NOMO-1 treated with dmso at 0.1 percent for 144 hours (cell line): ENCODE measurements around the gene CHAF1A.

Source experiments
- DNase-seq: peaks from one replicate; lab custom pipeline; 2025; ENCODE audit not compliant: unreplicated experiment; lab: John Stamatoyannopoulos, UW

Gene CHAF1A

GRCh38 chr19:4454747-4455718, 52.6 kb downstream of the CHAF1A start:
- no peak for DNase-seq

DNA sequence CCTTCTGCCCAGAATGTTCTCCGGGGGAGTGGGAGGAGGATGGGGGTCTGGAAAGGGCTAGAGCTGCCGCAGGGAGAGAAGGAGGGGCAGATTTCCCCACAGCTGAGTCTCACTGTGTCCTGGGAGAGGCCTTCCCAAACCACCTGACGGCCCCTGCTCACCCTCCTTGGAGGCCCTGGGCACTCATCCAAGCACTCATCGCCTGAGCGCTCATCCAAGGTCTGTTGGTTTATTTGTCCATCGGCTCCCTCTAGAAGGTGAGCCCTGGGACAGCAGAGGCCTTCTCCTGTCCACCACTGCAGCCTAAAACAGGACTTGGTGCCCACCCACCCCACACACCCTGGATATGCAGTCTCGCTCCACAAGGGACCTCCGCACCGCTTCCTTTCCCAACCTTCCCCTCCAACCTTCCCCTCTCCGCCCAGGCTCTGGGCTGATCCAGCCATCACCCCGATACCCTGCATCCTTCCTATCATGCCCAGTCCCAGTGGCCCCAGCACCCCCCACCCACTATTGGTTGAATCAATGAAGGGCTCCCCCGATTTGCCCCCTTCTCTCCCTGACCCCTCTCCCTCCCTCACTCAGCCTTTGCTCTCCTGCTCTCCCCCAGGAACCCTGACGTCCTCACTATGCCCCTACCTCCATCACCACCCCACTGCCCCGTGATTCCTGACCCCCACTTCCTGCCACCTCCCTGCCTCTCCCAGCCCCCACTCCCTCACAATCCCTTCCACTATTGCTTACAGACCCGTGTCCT, 53.5 kb downstream of the CHAF1A start:
- DNase-seq, result no peak

GRCh38 chr19:4456476-4456842, 54.0 kb downstream of the CHAF1A start:
- peak; percentile 45 for DNase-seq

DNA sequence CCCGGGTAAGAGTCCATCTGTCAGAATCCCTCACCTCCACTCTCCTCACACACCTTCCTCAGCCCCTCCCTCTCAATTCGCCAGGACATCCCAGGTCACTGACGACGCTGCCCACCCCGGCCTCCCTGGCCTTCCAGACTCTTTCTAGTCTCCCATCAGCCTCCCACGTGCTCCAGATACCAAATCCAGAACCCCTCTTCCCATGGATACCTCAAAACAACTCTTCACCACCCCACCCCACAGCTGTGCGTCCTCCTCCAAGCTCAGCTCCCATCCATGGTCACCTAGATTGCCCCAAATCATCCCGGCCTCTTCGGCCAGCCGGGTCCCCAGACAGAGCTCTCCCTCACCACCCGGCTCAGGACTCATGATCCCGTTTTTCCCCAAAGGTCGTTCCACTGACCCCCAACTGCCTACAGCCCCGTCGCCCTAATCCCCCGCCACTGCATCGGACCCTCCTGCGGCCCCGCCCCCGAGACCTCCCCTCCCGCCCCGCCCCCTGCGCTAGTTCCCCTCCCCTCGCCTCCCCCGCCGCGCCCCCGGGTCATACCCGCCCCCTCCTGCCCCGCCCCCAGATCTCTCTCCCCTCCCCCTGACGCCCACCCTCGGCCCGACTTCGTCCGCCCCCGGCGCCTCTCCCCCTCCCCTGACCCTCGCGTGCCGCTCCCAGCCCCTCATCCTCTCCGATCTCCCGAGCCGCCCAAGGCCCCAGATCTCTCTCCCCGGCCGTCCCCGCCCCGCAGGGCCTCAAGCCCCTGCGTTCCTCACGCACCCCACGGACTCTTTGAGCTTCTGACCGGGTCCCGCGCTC, 54.6 kb downstream of the CHAF1A start:
- DNase-seq, result no peak

- DNase-seq, result peak; percentile 97
These were observed 55.4 kb downstream of the CHAF1A start, which contains the start of gene UBXN6 for GRCh38 chr19:4457654-4458395. TSS of gene UBXN6 (minus strand) at chr19:4457794. CDS start at chr19:4457697, 97 bp downstream.

GRCh38 chr19:4464815-4465581, 62.6 kb downstream of the CHAF1A start:
- no peak for DNase-seq

- DNase-seq, result no peak
These were observed 65.4 kb downstream of the CHAF1A start for GRCh38 chr19:4467835-4468234.

DNA sequence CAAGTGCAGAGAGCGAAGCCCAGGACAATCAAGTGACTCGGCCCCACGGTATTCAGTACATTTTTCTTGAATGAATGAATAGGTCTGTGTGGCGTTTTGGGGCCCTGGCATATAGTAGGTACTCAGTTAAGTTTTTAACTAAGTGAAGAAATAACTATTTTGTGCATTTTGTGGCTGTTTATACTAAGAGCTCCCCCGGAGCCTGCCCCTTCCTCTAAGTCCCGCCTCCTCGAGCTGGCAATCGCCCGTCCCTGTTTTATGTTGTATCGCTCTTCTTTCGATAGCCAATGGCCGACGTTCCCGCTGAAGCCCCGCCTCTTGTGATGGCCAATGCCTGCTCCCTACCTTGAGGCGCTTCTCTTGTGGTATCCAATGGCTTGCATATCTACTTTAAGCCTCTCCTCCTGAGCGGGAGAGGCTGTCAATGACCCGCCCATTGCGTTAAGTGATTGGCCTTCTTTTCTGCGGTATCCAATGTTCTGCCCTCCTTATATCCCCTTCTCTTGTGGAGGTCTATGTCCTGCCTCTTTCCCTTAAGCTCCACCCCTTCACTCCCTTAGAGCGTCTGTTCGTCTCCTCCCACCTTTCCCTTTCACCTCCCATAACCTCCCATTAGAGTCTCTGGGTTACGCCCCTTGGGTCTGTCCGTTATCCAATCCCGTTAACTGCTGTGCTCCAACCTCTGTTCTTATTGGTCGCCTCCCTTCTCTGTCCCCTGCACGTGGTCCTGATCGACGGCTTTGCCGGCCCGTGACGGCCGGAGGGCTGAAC, 69.1 kb downstream of the CHAF1A start:
- DNase-seq, result peak; percentile 100

GRCh38 chr19:4472174-4472974, 69.9 kb downstream of the CHAF1A start, which contains the start of gene HDGFL2:
TSS of gene HDGFL2 (plus strand) at chr19:4472297. CDS start at chr19:4472351, 54 bp downstream.
- no peak for DNase-seq

GRCh38 chr19:4473011-4473762, 70.7 kb downstream of the CHAF1A start:
- no peak for DNase-seq

DNA sequence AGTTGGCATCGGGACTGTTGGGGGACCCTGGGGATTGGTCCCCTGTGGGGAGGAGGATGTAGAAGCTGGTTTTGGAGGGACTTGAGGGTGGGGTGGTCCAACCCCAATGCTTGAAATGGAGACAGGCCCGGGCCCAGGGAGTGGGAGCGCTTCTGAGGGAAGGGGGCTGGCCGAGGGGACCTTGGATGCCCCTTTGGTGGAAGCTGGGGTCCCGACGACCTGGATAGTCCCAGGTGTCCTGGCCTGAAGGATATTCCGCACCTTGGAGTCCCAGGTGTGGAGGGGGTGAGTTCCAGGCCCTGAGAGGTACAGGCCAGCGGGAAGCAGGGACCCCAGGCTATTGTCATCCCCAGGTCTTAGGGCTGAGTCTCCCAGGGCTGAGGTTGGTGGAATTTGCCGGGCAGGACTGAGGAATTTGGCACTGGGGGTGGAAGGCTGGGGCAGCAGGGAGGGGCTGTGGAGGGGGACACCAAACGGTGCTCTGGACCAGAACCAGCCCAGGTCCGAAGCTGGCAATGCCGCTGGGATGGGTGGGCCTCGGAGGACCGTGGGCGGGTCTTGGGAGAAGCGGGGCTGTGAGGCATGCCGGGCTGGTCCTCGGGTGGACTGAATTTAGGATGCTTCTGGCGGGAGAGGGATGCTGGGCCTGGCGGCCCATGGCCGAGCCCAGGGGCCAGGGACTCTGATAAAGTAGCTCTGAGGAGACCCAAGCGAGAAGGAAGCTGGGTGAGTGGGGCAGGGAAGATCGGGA, 71.5 kb downstream of the CHAF1A start:
- no peak for DNase-seq

DNA sequence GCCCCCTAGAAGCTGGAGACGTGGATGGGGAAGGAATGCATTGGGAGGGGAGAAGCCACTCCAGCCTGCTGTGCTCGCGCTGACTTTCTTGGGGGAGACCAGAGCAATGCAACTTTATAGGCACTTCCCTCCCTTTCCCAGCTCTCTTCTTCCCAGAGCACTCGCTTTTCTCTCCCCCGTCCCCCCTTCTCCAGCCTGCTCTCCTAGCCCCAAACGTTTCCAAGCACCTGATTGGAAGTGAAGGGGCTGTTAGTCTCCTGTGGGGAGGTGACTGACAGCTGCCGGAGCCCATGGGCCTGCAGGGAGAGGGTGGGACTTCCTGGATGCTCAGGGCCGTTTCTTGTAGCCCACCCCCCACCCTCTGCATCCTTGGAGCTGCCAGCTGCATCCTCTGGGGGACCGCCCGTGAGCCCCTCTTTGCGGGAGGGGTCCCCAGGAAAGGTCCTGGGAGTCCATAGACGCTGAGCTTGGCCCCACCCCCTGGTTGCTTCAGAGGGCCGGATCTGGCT, 72.1 kb downstream of the CHAF1A start:
- no peak for DNase-seq

DNA sequence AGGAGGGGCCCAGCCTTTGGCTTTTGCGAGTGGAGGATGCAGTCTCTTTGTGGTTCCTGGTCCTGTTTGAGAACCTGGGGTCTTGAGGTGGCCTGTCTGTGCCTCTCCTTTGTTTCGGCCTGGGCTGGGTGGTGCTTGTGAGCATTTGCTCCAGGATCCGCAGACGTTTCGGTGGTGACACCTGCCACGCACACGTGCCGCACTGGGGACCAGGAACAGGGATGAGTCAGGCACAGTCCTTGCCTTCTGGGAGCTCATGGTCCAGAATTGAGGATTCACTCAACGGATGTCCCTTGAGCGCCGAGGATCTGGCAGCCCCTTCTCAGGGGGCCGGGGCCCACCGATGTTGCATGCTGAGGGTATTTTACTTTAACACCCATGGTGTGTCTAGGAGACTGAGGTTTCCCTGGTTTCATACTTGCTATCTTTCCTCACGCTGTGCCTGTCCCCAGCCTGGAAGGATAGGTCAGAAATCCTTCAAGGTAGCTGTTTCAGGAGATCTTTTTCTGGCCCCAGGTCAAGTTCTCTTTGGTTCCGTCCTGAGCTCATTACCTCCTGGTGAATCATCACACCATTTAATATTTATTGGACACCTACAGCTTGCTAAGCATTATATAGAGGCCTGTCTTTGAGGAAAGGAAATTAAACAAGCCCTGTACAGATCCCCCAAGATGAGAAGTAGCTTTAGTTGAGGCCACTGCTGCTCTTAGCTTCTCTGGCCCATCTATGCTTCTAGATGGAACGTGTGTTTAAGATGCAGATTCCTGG, 74.8 kb downstream of the CHAF1A start:
- no peak for DNase-seq

DNA sequence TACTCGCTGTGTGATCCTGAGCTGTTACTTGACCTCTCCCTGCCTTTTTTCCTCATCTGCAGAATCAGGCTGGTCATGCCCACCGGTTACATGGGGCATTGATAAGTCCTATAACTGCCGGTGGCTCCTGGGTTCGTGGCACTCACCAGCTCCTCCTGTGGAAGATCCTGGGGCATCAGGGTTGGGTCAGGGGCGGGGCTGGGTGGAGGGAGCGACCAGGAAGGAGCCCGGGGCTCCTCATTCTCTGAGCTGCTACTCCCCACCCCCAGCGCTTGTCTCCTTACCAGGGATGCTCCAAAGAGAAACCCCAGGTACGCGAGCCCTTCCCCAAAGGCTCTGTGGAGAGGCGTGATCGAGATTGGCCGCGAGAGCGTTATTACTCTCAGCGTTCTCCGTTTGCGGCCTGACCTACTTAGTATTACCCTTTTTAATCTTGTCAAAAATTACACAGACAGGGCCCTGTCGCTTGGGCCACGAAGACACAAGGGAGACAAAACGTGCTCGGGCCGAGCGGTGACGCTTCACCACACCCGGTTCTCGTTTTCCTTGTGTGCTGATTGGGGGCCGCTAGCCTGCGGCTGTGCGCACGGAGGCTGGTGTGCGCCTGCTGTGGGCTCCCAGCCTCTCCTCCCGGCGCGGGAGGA, 80.4 kb downstream of the CHAF1A start:
- no peak for DNase-seq

DNA sequence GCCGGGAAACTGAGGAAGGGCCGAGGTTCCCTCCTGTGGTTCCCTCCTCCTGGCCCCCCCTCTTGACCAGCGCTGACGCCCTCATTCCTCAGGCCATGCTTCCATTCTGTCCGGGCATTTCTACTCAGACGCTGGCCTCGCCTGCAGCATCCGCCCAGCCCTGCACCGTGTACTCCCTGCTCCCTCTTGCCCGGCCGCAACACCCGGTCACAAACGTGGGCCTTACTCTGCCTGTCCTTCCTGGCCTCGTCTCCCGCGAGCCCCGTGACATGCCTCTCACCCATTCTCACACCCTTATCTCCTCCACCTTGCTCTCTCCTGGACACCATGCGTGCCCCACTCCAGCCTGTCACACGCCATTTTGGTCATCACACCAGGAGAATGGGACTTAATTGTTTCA, 80.9 kb downstream of the CHAF1A start:
- no peak for DNase-seq
